Chondrocyte (in vitro differentiated cells): Measurements from ENCODE around the gene AK3. TPM values are rescaled to one million over a fixed set of nuclear protein-coding genes. Genes with fewer than 3 reads are reported as not detected.
"Not testable (repeated sequence)": the region's sequence is repeated elsewhere in the genome, so short reads cannot be mapped to it uniquely, and the experiment has no call there.

Experiments used
- DNase-seq: peaks from one replicate; pipeline ENCODE4 v3.0.0; 2021; ENCODE audit warnings: mixed read lengths, low spot score
- H3K27ac Mint-ChIP-seq: one replicate; pipeline ENCODE4 v1.8.0; 2021; ENCODE audit warnings: mild to moderate bottlenecking, moderate library complexity, mixed read lengths; ENCODE audit not compliant: unreplicated experiment
- H3K27me3 Mint-ChIP-seq: 2 replicates; pipeline ENCODE4 v1.8.0; 2021; ENCODE audit warnings: low read depth, mixed read lengths
- H3K36me3 Mint-ChIP-seq: 2 replicates; pipeline ENCODE4 v1.8.0; 2021; ENCODE audit warnings: low read depth, mixed read lengths
- H3K4me1 Mint-ChIP-seq: 2 replicates; pipeline ENCODE4 v1.8.0; 2021; ENCODE audit warnings: low read depth, mild to moderate bottlenecking, mixed read lengths
- H3K4me3 Mint-ChIP-seq: one replicate; pipeline ENCODE4 v1.8.0; 2021; ENCODE audit warnings: mild to moderate bottlenecking, moderate library complexity, mixed read lengths; ENCODE audit not compliant: unreplicated experiment
- H3K9me3 Mint-ChIP-seq: 2 replicates; pipeline ENCODE4 v1.8.0; 2021; ENCODE audit warnings: low read depth, mixed read lengths
- total RNA-seq: library from RNA; stranded (reverse); gene quantifications from 3 replicates; pipeline ENCODE4 v1.2.1, GENCODE V29; 2021
- TF ChIP-seq, protein P1 (sequence below): fragments of 200-600 bp; sonication (generic); IDR thresholded peaks from 2 replicates; pipeline ENCODE4 v1.5.0; 2021; ENCODE audit warnings: antibody characterized with exemption, mild to moderate bottlenecking, moderate library complexity

Gene AK3
- total RNA-seq, 1 donor from 2014 or later: 39.7 TPM

DNA sequence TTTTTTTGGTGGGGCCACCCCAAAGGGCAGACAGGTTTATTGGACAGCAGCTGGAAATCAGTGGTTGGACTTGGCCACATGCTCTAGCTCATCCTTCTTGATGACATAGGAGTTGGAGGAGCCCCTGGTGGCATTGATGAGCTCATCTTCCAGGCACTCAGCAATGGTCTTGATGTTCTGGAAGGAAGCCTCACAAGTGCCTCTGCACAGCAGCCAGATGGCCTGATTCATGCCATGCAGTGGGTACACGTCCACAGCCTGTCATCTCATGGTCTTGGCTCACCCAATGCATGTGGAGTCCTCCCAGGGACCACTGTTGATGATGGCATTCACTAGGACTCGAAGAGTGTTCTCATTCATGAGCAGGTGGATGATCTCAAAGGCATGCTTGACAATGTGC is 40.4 kb upstream of the AK3 start:
- no peak for DNase-seq
- no peaks in the 10 kb centered on the region for H3K36me3 Mint-ChIP-seq

DNA sequence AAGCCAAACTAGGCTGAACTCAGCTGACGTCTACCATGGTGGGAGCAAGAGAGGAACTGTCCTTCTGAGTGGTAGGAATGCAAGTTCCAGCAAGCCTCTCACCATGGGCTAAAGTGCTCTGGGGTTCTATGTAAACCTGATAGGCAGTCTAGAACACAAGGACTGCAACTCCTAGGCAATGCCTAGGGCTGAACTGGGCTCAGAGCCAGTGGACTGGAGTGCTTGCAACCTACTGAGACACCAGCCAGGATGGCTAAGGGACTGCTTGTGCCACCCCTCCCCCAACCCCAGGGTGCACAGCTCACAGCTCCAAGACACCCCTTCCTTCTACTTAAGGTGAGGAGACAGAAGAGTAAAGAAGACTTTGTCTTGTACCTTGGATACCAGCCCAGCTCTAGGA is 39.6 kb upstream of the AK3 start:
- Mint-ChIP-seq H3K4me3 (no peak overlapping the region), H3K4me1 (no peaks in the 10 kb centered on the region), H3K36me3 (no peaks in the 10 kb centered on the region), H3K27me3 (no peaks in the 10 kb centered on the region), H3K9me3 (no peaks in the 10 kb centered on the region), H3K27ac (no peak overlapping the region)
- DNase-seq: no peak
- TF ChIP-seq, protein P1, sequence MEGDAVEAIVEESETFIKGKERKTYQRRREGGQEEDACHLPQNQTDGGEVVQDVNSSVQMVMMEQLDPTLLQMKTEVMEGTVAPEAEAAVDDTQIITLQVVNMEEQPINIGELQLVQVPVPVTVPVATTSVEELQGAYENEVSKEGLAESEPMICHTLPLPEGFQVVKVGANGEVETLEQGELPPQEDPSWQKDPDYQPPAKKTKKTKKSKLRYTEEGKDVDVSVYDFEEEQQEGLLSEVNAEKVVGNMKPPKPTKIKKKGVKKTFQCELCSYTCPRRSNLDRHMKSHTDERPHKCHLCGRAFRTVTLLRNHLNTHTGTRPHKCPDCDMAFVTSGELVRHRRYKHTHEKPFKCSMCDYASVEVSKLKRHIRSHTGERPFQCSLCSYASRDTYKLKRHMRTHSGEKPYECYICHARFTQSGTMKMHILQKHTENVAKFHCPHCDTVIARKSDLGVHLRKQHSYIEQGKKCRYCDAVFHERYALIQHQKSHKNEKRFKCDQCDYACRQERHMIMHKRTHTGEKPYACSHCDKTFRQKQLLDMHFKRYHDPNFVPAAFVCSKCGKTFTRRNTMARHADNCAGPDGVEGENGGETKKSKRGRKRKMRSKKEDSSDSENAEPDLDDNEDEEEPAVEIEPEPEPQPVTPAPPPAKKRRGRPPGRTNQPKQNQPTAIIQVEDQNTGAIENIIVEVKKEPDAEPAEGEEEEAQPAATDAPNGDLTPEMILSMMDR: no peak

More for the DNA sequence above, 40.4 kb upstream of the AK3 start:
- TF ChIP-seq, protein P1: no peak
- Mint-ChIP-seq H3K9me3 (no peaks in the 10 kb centered on the region), H3K27ac (no peak overlapping the region), H3K27me3 (no peaks in the 10 kb centered on the region), H3K4me3 (no peak overlapping the region), H3K4me1 (no peaks in the 10 kb centered on the region)

DNA sequence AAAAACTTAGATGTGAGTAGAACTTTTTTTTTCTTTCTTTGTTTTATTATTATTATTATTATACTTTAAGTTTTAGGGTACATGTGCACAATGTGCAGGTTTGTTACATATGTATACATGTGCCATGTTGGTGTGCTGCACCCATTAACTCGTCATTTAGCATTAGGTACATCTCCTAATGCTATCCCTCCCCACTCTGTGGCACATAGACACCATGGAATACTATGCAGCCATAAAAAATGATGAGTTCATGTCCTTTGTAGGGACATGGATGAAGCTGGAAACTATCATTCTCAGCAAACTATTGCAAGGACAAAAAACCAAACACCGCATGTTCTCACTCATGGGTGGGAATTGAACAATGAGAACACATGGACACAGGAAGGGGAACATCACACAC is 34.0 kb upstream of the AK3 start:
- DNase-seq, H3K27ac Mint-ChIP-seq, H3K4me3 Mint-ChIP-seq, H3K9me3 Mint-ChIP-seq, H3K4me1 Mint-ChIP-seq, H3K36me3 Mint-ChIP-seq, H3K27me3 Mint-ChIP-seq: not testable (repeated sequence)

DNA sequence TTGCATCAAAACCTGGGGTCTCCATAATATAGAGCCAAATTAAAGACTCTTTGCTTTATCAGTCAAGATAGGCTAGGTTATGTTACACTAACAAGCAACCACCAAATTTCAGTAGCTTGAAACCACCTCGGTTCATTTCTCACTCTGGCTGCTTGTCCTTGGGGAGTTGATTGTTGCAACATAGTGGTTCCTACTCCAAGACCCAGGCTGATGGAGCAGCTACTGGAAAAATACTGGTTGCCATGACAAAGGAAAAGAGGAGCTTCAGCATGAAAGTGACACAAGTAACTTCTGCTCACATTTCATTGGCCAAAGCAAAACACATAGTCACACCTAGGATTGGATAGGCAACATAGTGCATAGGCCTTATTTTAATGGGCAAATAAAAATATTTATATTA is 33.2 kb upstream of the AK3 start:
- Mint-ChIP-seq H3K27me3 (no peaks in the 10 kb centered on the region), H3K36me3 (peaks cover 2% of the 10 kb centered on the region), H3K4me3 (no peak overlapping the region)

DNA sequence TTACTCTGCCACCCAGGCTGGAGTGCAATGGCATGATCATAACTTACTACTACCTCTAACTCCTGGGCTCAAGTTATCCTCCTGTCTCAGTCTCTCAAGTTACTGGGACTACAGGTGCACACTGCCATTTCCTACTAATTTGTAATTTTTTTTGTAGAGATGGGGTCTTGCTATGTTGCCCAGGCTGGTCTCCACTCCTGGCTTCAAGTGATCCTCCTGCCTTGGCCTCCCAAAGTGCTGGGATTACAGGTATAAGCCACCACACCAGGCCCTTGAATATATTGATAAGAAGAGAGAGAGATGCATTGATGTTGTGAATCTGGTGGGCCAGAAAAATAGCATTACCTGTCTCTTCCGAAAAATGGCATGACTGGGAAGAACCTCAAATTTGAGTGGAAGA is 30.8 kb upstream of the AK3 start:
- H3K4me3 Mint-ChIP-seq: no peak overlapping the region
- H3K4me1 Mint-ChIP-seq: no peaks in the 10 kb centered on the region
- no peaks in the 10 kb centered on the region for H3K27me3 Mint-ChIP-seq
- TF ChIP-seq, protein P1: no peak
- H3K9me3 Mint-ChIP-seq: no peaks in the 10 kb centered on the region
- H3K36me3 Mint-ChIP-seq: peaks cover 2% of the 10 kb centered on the region
- no peak overlapping the region for H3K27ac Mint-ChIP-seq
- DNase-seq: no peak

More for the DNA sequence above, 33.2 kb upstream of the AK3 start:
- Mint-ChIP-seq H3K4me1 (no peaks in the 10 kb centered on the region), H3K27ac (no peak overlapping the region), H3K9me3 (no peaks in the 10 kb centered on the region)
- TF ChIP-seq, protein P1: no peak
- no peak for DNase-seq

DNA sequence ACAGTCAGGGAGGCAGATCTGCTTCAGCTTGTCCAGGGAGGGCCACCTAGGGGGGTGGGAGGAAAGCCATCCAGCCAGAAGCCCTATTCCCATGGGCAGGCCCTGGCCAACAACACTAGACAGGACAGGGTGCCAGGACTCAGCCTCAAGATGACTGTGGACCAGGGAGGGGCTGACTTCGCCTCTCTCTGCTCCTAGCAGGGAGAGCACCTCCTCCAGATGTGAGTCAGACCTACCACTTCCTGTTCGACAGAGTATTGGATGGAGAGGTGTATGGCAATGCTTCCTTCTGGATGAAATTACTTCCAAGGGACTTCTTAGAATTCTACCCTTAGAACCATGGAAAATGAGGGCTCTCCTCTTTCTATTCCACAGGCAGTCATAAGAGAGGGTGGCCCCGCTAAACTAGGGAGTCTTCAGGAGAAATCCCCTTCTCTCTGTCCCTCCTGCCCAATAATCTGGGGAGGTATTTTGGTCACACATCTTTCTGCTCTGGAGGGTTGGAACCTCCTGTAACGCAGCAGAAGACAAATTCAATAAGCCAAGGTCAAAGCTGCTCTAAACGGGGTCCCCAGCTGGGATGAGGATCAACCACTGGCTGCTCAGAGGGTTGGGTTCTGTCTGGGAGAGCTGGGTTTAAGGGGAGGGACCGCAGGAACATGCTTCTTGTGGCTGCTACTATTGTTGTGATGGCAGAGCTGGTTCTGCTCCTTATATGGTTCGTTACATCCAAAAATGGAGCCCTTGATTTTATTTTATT is 28.5 kb upstream of the AK3 start:
- no peaks in the 10 kb centered on the region for H3K27me3 Mint-ChIP-seq
- H3K4me1 Mint-ChIP-seq: no peaks in the 10 kb centered on the region
- no peak overlapping the region for H3K27ac Mint-ChIP-seq
- TF ChIP-seq, protein P1: no peak
- H3K4me3 Mint-ChIP-seq: no peak overlapping the region
- H3K36me3 Mint-ChIP-seq: peaks cover 2% of the 10 kb centered on the region
- DNase-seq: no peak
- H3K9me3 Mint-ChIP-seq: no peaks in the 10 kb centered on the region
